ENCODE results near the gene PUDP. TPM values are rescaled to one million over a fixed set of nuclear protein-coding genes. Genes with fewer than 3 reads are reported as not detected.
"Not testable (repeated sequence)": the region's sequence is repeated elsewhere in the genome, so short reads cannot be mapped to it uniquely, and the experiment has no call there.

PUDP gene
- 10 to 100 TPM; 16.3 to 19.1 TPM for total RNA-seq

DNA sequence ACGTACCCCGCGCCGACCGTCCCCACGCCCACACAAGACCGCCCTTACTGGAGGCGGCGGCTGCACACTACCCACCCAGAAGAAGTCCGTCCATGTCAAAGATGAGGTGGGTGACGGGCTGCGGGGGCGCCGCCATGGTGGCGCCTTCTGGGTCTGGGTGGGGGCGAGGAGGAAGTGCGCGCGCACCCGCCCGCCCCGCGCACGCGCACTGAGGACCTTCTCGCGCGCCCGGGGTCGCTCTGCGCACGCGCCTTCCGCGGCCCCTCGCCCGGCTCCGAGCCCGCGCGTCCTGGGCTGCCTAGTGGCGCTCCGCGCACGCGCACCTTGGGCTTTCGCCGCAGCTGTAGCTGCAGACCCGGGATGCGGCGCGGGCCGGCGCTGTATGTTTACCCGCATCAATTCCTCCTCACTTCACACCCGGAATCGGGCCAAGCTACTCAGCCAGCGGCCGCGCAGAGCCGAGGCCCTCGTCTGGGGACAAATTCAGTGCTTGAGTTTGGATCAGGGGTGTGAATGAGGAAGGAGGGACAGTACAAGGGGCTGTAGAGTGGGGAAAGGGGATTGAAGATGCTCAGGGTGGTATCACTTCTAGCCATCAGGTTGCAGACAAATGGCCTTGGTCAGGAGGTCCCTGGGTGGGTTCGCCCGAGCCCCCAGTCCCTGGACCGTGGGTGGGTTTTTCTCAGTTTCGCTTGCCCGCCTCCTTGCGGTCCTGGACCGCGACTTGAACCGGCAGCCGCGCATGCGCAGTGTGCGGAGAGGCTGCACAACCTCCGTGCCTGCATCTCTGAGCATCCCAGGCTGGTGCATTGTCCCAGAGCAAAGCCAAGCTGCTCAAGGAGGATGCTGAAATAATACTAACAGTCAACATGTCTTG is at the start of gene PUDP:
Gene PUDP, minus strand, starts transcription at position 176 of the 877 bp plus-strand sequence. Its CDS starts 40 bp downstream, at position 136.
- peak within 1 kb of the TSS; percentile 80 for H3K4me3 Mint-ChIP-seq
- DNase-seq, result peak; percentile 86
- peak; percentile 94 for ATAC-seq
- H3K4me1 Mint-ChIP-seq, result peaks cover 19% of the 10 kb centered on the region
- peak within 1 kb of the TSS; percentile 89 for H3K27ac Mint-ChIP-seq
- CTCF ChIA-PET, result interaction anchor here (2.2 kb wide), 1 partner anchor 15 kb away, joined by 9 read pairs; no protein-coding TSS in a partner anchor
- H3K36me3 Mint-ChIP-seq, result peaks cover 1% of the 10 kb centered on the region
- no peaks in the 10 kb centered on the region for H3K27me3 Mint-ChIP-seq
- H3K9me3 Mint-ChIP-seq (ENCODE audit: low read depth), result no peaks in the 10 kb centered on the region

DNA sequence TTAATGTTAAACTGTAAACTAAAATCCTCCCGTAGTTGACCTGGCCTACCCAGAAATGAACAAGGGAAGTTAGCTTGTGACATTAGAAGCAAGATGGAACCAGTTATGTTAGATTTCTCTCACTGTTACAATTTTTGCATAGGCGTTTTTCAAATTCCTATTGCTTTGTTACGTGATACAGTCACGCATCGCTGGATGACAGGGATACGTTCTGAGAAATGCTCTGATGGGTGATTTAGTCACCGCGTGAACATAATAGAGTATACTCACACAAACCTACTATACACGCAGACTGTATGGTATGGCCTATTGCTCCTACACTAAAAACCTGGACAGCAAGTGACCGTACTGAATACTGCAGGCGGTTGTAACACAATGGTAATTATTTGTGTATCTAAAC is 46.7 kb upstream of the PUDP start:
- CTCF ChIA-PET, result no interaction called here
- Mint-ChIP-seq H3K9me3 (ENCODE audit: low read depth) (no peaks in the 10 kb centered on the region), H3K4me1 (no peaks in the 10 kb centered on the region), H3K36me3 (no peaks in the 10 kb centered on the region), H3K27me3 (no peaks in the 10 kb centered on the region), H3K27ac (no peak overlapping the region), H3K4me3 (no peak overlapping the region)
- no peak for DNase-seq
- ATAC-seq, result no peak

DNA sequence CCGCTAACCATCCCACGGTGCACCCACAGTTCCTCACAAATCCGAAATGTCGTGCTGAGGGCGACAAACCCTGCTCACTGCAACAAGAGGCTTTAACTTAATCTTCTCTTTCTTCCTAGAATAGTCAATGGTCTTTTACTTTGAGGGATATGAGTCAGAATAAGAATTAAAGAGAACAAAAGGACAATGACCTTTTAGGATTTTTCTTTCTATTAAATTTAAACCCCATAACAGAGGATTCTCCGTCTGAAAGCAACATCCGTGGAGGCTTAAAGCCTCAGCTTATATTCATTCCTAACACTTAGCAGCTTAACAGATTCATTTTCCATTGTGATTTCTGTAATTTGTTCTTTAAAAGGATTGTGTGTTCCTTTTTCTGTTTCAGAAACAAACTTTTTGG is 44.9 kb upstream of the PUDP start:
- no peak for ATAC-seq
- CTCF ChIA-PET, result no interaction called here
- H3K27me3 Mint-ChIP-seq, result no peaks in the 10 kb centered on the region
- H3K36me3 Mint-ChIP-seq, result no peaks in the 10 kb centered on the region
- no peaks in the 10 kb centered on the region for H3K9me3 Mint-ChIP-seq (ENCODE audit: low read depth)
- no peaks in the 10 kb centered on the region for H3K4me1 Mint-ChIP-seq
- no peak for DNase-seq
- H3K4me3 Mint-ChIP-seq, result no peak overlapping the region
- no peak overlapping the region for H3K27ac Mint-ChIP-seq

DNA sequence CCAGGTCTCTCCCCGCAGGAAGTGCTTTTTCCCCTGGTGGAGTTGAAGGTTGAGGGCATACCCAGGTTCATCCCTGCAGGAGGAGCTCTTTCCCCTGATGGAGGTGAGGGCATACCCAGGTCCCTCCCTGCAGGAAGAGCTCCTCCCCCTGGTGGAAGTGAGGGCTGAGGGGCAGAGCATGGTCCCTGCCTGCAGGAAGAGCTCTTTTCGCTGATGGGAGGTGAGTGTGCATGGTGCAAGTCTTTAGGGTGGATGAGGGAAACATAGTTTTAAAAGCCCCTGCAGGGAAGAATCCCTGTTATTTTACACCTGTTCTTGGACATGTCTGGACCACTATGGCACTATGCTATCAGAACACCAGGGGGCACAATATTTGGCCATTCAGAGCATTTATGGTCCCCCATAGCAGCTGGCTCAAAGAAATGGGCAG is 43.7 kb upstream of the PUDP start:
- H3K27ac Mint-ChIP-seq, result no peak overlapping the region
- no peak overlapping the region for H3K4me3 Mint-ChIP-seq
- no peaks in the 10 kb centered on the region for H3K4me1 Mint-ChIP-seq
- H3K36me3 Mint-ChIP-seq, result no peaks in the 10 kb centered on the region
- ATAC-seq (no peak), DNase-seq (no peak)
- no peaks in the 10 kb centered on the region for H3K27me3 Mint-ChIP-seq
- CTCF ChIA-PET, result no interaction called here
- H3K9me3 Mint-ChIP-seq (ENCODE audit: low read depth), result no peaks in the 10 kb centered on the region

DNA sequence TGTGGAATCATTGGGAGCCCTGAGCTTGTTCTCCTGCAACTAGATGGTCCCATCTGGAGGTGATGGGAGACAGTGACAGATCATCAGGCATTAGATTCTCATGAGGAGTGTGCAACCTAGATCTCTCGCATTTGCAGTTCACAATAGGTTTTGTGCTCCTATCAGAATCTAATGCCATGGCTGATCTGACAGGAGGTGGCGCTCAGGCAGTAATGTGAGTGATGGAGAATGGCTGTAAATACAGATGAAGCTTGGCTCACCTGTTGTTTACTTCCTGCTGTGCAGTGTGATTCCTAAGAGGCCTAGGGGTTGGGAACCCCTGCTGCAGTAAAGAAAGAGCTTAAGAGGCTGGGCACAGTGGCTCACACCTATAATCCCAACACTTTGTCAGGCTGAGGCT is 42.2 kb upstream of the PUDP start:
- CTCF ChIA-PET, result interaction anchor here (0.8 kb wide), 1 partner anchor 19 kb away, joined by 3 read pairs; no protein-coding TSS in a partner anchor
- no peak overlapping the region for H3K27ac Mint-ChIP-seq
- no peaks in the 10 kb centered on the region for H3K27me3 Mint-ChIP-seq
- no peaks in the 10 kb centered on the region for H3K4me1 Mint-ChIP-seq
- H3K36me3 Mint-ChIP-seq, result no peaks in the 10 kb centered on the region
- no peak overlapping the region for H3K4me3 Mint-ChIP-seq
- DNase-seq (no peak), ATAC-seq (no peak)
- H3K9me3 Mint-ChIP-seq (ENCODE audit: low read depth), result no peaks in the 10 kb centered on the region

DNA sequence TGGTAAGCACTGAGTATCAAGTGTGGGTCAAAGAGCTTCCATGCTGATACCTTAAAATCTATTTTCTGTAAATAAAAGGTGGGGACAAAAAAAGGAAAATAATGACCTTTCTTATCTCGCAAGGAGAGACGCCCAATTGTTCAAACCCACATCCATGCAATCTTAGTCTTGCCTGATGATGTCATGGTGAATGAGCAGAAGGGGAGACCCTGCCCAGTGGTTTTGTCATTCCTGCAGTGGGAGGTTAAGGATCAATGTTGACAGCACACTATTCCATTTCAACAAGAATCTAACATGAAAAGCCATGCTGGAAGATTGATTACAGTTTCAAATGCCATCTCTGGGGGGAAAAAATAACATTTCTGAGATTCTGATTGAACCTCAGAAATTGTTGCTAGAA is 40.7 kb upstream of the PUDP start:
- Mint-ChIP-seq H3K4me1 (no peaks in the 10 kb centered on the region), H3K9me3 (ENCODE audit: low read depth) (no peaks in the 10 kb centered on the region), H3K27ac (no peak overlapping the region), H3K36me3 (no peaks in the 10 kb centered on the region), H3K4me3 (no peak overlapping the region), H3K27me3 (no peaks in the 10 kb centered on the region)
- ATAC-seq (no peak), DNase-seq (no peak)
- CTCF ChIA-PET, result no interaction called here

DNA sequence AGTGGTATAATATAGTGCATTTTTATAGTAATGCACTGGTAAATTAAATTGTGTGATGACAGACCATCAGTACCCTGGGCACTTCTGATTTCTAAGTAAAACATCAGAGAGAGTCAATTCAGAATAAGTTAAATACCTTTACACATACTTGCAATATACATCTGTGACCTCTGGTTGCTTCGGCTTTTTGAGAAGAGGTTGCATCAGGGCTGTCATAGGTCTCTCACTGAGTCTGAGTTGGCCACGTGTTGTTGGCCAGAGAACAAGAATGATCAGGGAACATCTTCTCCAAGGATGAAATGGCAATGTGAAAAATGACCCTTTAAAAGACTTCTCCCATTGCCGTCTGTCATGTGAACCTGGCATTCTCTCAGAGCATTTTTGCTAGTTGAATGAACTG is 36.9 kb upstream of the PUDP start:
- CTCF ChIA-PET, result no interaction called here
- no peaks in the 10 kb centered on the region for H3K4me1 Mint-ChIP-seq
- DNase-seq, result no peak
- no peaks in the 10 kb centered on the region for H3K36me3 Mint-ChIP-seq
- ATAC-seq, result no peak
- no peak overlapping the region for H3K4me3 Mint-ChIP-seq
- H3K27ac Mint-ChIP-seq, result no peak overlapping the region
- H3K9me3 Mint-ChIP-seq (ENCODE audit: low read depth), result no peaks in the 10 kb centered on the region
- no peaks in the 10 kb centered on the region for H3K27me3 Mint-ChIP-seq

DNA sequence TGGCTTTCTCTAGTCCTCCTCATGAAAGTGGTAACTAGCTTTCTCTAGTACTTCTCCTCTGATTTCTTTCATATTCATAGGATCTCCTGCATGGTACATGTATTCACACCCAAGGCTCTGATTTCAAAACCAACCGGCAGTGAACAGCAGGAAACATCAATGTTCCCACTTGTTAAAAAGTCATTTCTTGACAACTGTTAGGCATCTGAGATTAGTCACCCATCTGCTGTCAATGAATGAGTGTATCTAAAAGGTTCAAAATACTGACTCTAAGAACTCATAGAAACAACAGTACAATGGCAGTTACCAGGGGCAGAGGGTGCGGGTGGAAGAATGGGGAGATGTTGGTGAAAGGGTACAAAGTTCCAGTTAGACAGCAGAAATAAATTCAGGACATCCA is 31.5 kb upstream of the PUDP start:
- Mint-ChIP-seq H3K27me3 (no peaks in the 10 kb centered on the region), H3K27ac (no peak overlapping the region), H3K4me1 (peaks cover 5% of the 10 kb centered on the region), H3K9me3 (ENCODE audit: low read depth) (no peaks in the 10 kb centered on the region), H3K4me3 (no peak overlapping the region), H3K36me3 (peaks cover 1% of the 10 kb centered on the region)
- ATAC-seq, result no peak
- no peak for DNase-seq
- CTCF ChIA-PET, result no interaction called here

DNA sequence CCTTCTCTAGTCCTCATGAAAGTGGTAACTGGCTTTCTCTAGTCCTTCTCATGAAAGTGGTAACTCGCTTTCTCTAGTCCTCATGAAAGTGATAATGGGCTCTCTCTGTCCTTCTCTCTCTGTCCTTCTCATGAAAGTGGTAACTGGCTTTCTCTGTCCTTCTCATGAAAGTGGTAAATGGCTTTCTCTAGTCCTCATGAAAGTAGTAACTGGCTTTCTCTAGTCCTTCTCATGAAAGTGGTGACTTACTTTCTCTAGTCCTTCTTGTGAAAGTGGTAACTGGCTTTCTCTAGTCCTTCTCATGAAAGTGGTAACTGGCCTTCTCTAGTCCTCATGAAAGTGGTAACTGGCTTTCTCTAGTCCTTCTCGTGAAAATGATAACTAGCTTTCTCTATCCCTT is 30.9 kb upstream of the PUDP start:
- DNase-seq; H3K4me1 Mint-ChIP-seq; H3K4me3 Mint-ChIP-seq; H3K27ac Mint-ChIP-seq; H3K36me3 Mint-ChIP-seq; CTCF ChIA-PET; H3K9me3 Mint-ChIP-seq (ENCODE audit: low read depth); H3K27me3 Mint-ChIP-seq; ATAC-seq: not testable (repeated sequence)

DNA sequence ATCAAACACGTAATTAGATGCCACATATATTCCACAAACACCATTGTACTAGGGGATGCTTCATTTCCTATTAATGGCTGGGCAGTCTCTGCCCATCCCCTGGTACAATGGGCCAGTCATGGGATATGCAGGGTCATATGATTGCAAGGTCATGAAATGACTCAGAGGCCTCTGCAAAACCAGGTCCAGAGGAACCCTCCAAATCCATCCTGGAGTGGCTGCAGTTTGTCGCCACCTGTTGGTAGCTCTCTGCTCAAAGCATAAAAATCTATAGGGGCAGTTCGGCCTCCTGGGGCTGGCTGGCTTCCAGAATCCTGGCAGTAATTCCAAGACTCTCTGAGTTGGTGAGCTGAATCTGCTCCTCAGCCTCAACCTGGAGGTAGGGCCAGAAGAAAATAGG is 22.9 kb upstream of the PUDP start:
- DNase-seq (peak; percentile 53), ATAC-seq (no peak)
- peaks cover 1% of the 10 kb centered on the region for H3K36me3 Mint-ChIP-seq
- H3K4me3 Mint-ChIP-seq, result no peak overlapping the region
- no peak overlapping the region for H3K27ac Mint-ChIP-seq
- no peaks in the 10 kb centered on the region for H3K27me3 Mint-ChIP-seq
- no peaks in the 10 kb centered on the region for H3K9me3 Mint-ChIP-seq (ENCODE audit: low read depth)
- no peaks in the 10 kb centered on the region for H3K4me1 Mint-ChIP-seq
- CTCF ChIA-PET, result interaction anchor here (1.0 to 1.3 kb wide), 3 partner anchors 11 to 103 kb away, joined by 3 read pairs; no protein-coding TSS in a partner anchor

DNA sequence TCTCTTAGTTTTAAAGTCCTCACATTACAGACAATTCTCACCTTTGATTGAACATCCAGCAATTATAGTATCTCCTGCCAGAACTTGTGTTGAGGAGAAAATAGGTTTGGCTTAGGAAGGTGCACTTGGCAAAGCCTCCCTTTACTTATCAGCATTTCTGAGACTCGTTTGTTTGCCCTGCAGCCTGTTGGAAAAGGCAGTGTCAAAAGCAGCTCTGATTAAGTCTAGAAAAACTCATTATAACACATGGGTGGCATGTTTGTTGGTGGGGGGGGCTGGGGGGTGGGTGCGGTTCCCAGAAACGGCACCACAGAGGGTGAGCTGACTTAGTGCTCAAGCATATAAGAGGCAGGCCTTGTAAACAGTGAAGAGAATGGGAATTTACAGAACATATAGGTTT is 21.7 kb upstream of the PUDP start:
- Mint-ChIP-seq H3K9me3 (ENCODE audit: low read depth) (no peaks in the 10 kb centered on the region), H3K4me1 (no peaks in the 10 kb centered on the region), H3K27ac (no peak overlapping the region), H3K4me3 (no peak overlapping the region), H3K36me3 (peaks cover 1% of the 10 kb centered on the region), H3K27me3 (no peaks in the 10 kb centered on the region)
- no peak for ATAC-seq
- CTCF ChIA-PET, result no interaction called here
- no peak for DNase-seq

DNA sequence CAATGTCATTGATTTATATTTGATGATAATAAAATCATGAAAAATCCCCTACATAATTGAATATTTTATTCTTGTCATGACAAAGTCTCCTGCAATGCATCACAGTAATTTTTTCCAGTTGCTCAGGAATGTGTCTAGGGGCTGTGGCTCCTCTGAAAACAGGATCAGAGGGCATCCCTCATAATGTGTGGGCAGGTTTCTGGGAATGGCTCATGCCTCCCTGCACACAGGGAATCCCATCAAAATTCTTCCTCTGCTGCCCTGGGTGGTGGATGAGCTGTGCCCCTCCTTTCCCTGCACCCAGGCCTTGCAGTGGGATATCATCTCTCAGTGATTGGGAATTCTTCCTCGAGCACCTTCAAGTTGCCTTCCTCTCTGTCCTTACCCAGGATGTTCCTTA is 20.4 kb upstream of the PUDP start:
- Mint-ChIP-seq H3K27me3 (no peaks in the 10 kb centered on the region), H3K9me3 (ENCODE audit: low read depth) (no peaks in the 10 kb centered on the region), H3K36me3 (peaks cover 1% of the 10 kb centered on the region), H3K4me1 (no peaks in the 10 kb centered on the region), H3K4me3 (no peak overlapping the region), H3K27ac (no peak overlapping the region)
- DNase-seq (no peak), ATAC-seq (no peak)
- CTCF ChIA-PET, result no interaction called here

DNA sequence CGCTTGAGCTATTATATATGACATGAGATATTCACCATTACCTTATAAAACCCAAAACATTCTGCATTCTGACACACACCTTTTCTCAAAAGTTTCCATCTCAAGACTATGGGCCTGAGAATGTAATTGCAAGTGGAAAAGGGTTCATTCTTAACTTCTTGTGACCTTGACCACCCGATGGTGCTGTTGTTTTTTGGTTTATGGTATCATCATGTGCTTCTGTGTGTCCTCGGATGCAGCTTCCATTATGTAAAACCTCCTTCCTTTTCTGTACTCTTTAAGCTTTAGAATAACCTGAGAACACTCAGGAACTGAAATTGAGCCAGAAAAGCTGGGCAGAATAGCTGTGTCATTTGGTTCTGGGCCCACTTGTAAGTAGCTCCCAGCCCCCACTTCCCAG is 16.2 kb upstream of the PUDP start:
- DNase-seq (no peak), ATAC-seq (no peak)
- Mint-ChIP-seq H3K9me3 (ENCODE audit: low read depth) (no peaks in the 10 kb centered on the region), H3K27ac (no peak overlapping the region), H3K36me3 (no peaks in the 10 kb centered on the region), H3K4me3 (no peak overlapping the region), H3K4me1 (peaks cover 6% of the 10 kb centered on the region), H3K27me3 (no peaks in the 10 kb centered on the region)
- CTCF ChIA-PET, result no interaction called here

DNA sequence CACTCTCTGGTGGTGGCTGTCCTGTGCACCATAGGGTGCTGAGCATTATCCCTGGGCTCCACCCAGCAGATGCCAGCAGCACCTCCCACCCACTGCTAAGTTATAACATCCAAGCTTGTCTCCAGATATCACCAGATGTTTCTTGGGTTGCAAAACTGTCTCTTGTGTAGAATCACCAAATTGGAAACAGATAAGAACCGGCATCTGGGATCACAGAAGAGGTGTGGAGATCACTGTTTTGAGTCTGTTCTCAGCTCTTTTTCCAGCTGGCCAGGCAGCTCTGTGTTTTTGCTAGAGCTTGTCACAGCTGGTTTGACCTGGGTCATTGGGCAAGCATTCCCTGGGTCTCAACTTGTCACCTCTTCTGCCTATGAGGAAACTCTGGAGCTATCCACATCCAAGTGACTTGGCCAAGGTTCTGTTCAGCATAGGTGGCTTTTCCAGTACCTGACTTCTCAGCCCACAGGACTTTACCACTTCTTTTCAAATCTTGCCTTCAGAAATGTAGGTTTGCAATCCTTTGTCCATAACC is 15.3 kb upstream of the PUDP start:
- Mint-ChIP-seq H3K4me3 (no peak overlapping the region), H3K27ac (no peak overlapping the region), H3K9me3 (ENCODE audit: low read depth) (no peaks in the 10 kb centered on the region)

More for the DNA sequence above, 15.3 kb upstream of the PUDP start:
- Mint-ChIP-seq H3K36me3 (no peaks in the 10 kb centered on the region), H3K27me3 (no peaks in the 10 kb centered on the region), H3K4me1 (peaks cover 6% of the 10 kb centered on the region)
- ATAC-seq, result no peak
- no peak for DNase-seq
- CTCF ChIA-PET, result no interaction called here
